GM19238 (cell line): ENCODE results near the gene RAX2.

Experiments used
- DNase-seq: peaks from one replicate; pipeline ENCODE4 v3.0.0; 2011; ENCODE audit warnings: low spot score; ENCODE audit not compliant: insufficient read length

RAX2 gene

DNA sequence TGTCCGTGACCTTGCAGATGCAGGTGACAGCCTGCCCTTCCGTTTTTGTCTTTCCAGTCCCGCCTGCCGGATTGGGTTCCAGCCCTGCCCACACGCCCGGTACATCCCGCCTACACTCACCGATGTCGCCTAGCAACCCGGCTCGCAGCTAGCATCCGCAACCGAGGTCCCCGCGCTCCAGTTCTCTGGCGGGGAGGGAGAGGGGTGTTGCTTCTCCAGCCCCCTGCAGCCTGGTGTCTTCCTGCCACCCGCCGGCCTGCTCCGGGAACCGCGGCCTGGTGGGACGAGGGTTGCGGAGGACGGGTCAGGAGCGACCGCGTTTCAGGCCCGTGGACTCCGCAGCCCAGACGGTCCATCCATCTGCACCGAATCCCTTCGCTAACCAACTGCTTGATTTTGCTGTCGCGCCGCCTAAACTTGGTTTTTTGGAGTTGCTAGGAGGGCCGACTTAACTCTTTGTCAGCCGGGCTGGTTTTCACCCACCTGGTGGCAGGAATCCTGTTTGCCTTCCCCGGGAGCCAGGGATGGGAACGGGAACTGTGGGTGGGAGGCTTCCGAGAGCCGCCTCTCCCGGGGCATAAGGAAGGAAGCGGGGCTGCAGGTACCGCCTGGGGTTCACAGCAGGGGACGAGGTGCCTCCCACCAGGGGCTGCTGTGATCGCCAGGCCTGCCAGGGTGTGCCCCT is 29.5 kb upstream of the RAX2 start:
- no peak for DNase-seq

DNA sequence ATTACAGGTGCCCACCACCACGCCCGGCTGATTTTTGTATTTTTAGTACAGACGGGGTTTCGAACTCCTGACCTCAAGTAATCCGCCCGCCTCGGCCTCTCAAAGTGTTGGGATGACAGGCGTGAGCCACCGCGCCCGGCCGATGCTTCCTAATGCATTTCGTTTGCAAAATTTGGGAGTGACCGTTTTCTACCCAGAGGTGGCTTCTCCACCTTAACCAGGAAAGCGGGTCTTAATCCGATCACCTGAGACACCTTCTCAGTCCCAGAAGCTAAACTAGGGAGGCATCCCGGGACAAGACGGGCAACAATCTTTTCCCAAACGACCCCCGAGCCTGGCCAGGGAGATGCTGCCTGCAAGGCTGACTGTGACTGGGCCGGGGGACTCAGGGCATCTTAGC is 29.0 kb upstream of the RAX2 start:
- DNase-seq: no peak

DNA sequence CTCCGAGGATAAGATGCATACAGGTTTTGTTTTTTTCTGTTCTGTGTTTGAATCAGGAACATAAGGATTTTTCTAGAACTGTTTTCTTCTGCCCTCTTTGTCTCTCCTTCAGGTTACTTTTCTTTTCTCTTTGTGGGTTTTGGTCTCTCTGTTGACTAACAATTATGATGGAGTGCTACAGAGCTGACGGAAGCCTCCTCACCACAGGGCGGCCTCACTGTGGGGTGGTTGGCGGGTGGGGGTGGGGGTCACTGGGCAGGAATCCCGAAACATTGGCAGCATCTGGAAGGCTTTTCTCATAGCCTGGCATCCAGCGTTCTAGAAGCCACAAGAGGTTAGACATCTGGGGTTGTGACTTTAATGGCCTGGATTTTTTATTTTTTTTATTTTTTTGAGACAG is 26.1 kb upstream of the RAX2 start:
- no peak for DNase-seq

GRCh38 chr19:3796358-3796757 is 24.3 kb upstream of the RAX2 start:
- no peak for DNase-seq

GRCh38 chr19:3793799-3794198 is 21.8 kb upstream of the RAX2 start:
- DNase-seq: no peak

GRCh38 chr19:3792114-3792513 is 20.1 kb upstream of the RAX2 start:
- DNase-seq: no peak

- DNase-seq: no peak
Measured at GRCh38 chr19:3790941-3791340, 18.9 kb upstream of the RAX2 start.

DNA sequence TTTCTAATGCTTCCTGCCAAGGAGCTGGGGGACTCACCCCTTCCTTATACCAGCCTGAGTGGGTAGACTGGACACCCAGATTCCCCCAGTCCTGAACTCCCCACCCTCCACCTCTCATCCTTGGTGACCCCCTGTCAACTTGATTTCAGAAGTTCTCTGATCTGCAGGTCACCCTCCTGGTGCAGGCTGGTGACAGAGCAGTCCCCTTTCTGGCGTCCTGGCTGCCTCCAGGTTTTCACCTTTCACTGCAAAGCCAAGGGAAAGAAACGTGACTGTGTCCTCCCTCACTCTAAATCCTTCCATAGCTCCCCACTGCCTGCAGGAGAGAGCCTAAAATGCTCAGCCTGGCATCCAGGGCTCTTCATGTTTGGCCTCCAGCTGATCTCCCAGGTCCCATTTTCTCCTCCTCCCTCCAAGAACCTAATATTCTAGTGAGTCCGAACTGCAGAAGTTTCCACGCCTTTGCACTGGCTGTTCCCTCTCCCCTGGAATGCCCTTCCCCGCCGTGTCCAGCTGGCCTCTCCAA is 18.2 kb upstream of the RAX2 start:
- DNase-seq: no peak

- DNase-seq: no peak
Measured at GRCh38 chr19:3788996-3789778, 17.2 kb upstream of the RAX2 start.

GRCh38 chr19:3785938-3786824 is 14.2 kb upstream of the RAX2 start, which contains the start of gene MATK:
MATK (minus strand) TSS chr19:3786381; CDS start chr19:3785135, 1,246 bp downstream.
- DNase-seq: no peak

DNA sequence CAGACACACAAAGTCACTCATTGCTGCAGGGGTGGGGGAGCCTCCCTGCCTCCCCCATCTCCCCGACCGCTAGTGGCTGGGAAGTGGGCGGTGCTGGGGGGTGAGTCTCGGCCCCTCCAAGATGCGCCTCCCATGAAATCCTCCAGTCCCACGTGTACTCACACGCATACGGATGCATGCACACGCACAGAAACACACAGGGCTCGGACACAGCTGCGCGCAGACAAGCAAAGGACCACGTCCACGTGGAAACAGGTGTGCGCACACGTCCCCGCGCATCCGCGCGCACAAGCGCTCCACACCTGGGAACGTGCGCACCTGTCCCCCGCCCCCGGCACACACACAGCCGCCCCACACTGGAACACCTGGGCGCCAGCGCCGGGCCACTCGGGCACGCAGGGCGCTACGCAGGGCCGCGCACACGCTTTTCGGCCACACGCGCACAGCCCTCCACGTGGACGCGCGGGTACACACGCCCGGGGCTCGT is 13.5 kb upstream of the RAX2 start:
- no peak for DNase-seq

- no peak for DNase-seq
Measured at GRCh38 chr19:3784607-3785450, 12.8 kb upstream of the RAX2 start.

DNA sequence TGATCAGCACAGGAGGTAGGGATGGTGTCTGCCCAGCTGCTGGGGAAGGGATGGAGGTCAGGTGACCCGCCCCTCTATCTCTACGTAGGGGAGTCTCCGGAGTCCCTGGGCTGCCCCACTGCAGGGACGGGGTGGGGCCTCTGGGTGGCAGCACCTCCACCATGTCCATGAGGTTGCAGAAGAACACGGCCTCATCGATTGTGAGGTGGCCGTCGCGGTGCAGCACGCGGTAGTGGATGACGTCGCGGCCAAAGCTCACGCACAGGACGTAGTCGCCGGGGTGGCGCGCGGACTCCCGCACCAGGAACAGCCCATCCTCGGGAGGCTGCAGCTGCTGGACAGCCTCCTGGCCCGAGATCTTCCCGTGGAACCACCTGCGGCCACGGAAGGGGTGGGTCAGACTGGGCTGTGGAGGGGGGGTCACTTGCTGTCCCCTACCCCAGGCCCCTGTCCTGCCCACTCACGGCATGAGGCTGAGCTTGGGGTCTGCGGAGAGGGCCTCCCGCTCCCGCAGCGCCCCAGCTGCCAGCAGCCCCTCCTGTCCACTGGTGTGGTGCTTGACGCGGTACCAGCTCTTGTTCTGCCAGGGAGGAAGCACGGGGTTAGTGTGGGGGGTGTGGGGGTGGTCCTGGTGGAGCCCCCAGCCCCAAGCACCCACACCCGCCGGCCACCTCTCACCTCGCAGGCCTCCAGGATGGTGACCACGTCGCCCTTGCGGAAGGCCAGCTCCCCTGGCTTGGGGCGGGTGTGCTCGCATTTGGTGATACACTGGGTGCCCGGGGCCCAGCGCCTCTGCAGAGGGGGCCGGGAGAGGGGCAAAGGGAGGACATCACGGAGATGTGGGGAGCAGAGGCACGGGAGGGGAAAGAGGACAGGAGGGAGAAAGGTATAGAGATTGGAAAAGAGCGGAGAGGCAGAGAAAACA is 11.9 kb upstream of the RAX2 start:
- no peak for DNase-seq

GRCh38 chr19:3782903-3783302 is 10.9 kb upstream of the RAX2 start:
- no peak for DNase-seq

- no peak for DNase-seq
Measured at GRCh38 chr19:3782330-3782729, 10.3 kb upstream of the RAX2 start.

- DNase-seq: no peak
Measured at GRCh38 chr19:3781603-3782002, 9.6 kb upstream of the RAX2 start.

DNA sequence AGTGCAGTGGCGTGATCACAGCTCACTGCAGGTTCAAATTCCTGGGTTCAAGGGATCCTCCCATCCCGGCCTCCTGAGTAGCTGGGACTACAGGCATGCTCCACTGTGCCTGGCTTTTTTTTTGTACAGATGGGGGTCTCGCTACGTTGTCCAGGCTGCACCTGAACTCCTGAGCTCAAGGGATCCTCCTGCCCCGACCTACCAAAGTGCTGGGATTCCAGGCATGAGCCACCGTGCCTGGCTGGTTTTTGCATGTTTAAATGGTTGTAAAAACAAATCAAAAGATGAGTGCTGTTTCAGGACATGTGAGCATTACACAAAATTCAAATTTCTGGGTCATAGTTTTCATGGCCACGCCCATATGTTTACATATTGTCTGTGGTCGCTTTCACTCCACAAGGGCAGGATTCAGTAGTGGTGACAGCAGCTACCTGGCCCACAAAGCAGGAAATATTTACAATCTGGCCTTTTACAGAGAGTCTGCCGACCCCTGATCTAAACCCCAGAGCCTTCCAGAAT is 8.8 kb upstream of the RAX2 start:
- DNase-seq: no peak

GRCh38 chr19:3778899-3779723 is 7.1 kb upstream of the RAX2 start:
- DNase-seq: no peak
